ENCODE measurements around the gene COL1A1. TPM values are rescaled to one million over a fixed set of nuclear protein-coding genes. Genes with fewer than 3 reads are reported as not detected.
A peak's percentile ranks its signal among the peaks of the same experiment; 100 is the strongest.

Gene COL1A1
- total RNA-seq, 6 donors from 2014 or later = 15.4 to 555 (median 117) TPM

DNA sequence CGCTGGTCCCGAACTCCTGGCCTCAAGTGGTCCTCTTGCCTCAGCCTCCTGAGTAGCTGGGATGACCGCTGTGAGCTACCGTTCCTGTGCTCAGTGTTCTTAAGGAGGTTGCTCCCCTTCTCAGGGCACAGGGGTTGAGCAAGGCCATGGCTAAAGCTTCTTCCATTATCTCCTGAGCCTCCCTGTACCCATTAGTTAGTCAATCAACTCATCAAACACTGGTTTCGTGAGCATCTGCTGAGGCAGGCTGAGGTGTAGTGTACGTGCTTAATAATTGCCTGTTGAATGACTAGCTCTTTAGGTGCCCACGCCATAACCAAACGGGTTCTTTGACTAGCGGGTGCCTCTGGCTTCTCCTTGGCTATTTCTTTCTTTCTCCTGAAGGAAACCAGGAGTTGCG lies 24.0 kb downstream of the COL1A1 start:
- TF ChIP-seq, protein P1, sequence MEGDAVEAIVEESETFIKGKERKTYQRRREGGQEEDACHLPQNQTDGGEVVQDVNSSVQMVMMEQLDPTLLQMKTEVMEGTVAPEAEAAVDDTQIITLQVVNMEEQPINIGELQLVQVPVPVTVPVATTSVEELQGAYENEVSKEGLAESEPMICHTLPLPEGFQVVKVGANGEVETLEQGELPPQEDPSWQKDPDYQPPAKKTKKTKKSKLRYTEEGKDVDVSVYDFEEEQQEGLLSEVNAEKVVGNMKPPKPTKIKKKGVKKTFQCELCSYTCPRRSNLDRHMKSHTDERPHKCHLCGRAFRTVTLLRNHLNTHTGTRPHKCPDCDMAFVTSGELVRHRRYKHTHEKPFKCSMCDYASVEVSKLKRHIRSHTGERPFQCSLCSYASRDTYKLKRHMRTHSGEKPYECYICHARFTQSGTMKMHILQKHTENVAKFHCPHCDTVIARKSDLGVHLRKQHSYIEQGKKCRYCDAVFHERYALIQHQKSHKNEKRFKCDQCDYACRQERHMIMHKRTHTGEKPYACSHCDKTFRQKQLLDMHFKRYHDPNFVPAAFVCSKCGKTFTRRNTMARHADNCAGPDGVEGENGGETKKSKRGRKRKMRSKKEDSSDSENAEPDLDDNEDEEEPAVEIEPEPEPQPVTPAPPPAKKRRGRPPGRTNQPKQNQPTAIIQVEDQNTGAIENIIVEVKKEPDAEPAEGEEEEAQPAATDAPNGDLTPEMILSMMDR (IDR thresholded peaks at IDR 0.05) = no peak
- TF ChIP-seq EP300 (IDR thresholded peaks at IDR 0.05) = no peak
- no peak for TF ChIP-seq POLR2AphosphoS5 (IDR thresholded peaks at IDR 0.05)
- no peak for TF ChIP-seq POLR2A (IDR thresholded peaks at IDR 0.05)
- Histone ChIP-seq H3K9me3 (no peaks in the 10 kb centered on the region), H3K4me3 (no peak overlapping the region), H3K36me3 (no peaks in the 10 kb centered on the region), H3K27me3 (no peaks in the 10 kb centered on the region), H3K4me1 (peaks cover 12 to 27% (median 15%) of the 10 kb centered on the region in 4 donors), H3K27ac (peak overlapping the region; percentile 43 to 67 (median 56))
- WGBS, 2 donors = 89 to 91% methylated on average over 10 of the region's 10 CpGs
- no peak for ATAC-seq (ENCODE audit: low FRiP score in 2 of 2)
- no peak for DNase-seq

DNA sequence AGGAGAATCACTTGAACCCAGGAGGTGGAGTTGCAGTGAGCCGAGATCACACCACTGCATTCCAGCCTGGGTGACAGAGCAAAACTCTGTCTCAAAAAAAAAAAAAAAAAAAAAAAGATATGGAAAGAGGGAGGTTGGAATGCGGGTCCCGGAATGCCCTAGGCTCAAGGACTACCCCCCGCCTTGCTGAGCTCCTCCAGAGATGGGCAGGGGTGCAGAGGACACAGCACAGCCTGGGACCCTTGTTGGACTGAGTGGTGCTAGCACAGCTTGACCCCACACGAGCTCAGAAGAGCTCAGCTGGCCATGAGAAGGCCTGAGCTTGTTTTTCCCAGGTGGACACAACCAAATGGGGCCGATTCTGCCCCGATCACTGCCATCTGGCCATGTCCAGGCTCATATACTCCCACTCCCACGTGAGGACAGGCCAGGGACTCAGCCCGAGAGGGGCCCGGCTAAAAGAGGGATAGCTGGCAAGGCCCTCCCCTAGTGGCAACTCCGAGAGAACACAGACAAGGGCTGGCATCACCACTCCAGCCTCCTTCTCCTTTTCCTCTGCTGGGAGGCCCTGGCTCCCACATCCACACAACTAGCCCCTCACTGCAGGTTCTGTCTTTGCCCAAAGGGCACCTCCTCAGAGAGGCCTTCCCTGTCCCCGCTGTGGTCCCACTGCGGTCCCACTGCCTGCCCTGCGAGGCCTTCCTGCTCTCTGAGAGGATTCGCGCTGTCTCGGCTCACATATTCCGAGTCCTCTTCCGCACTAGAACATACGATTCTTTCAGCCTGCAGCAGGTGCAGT lies 24.7 kb downstream of the COL1A1 start:
- H3K4me1 ChIP-seq = peaks cover 12 to 27% (median 15%) of the 10 kb centered on the region in 4 donors
- no peaks in the 10 kb centered on the region for H3K36me3 ChIP-seq
- no peaks in the 10 kb centered on the region for H3K27me3 ChIP-seq
- DNase-seq = no peak
- no peaks in the 10 kb centered on the region for H3K9me3 ChIP-seq
- TF ChIP-seq, protein P1 (IDR thresholded peaks at IDR 0.05) = no peak
- no peak for TF ChIP-seq POLR2A (IDR thresholded peaks at IDR 0.05)
- no peak for TF ChIP-seq EP300 (IDR thresholded peaks at IDR 0.05)
- TF ChIP-seq POLR2AphosphoS5 (IDR thresholded peaks at IDR 0.05) = no peak
- ATAC-seq (ENCODE audit: low FRiP score in 2 of 2) = no peak
- no peak overlapping the region for H3K4me3 ChIP-seq
- peak overlapping the region in 3 of 4 donors; percentile 20 to 67 (median 43) for H3K27ac ChIP-seq
- WGBS, 2 donors = 92 to 93% methylated on average over 18 to 19 of the region's 20 CpGs

DNA sequence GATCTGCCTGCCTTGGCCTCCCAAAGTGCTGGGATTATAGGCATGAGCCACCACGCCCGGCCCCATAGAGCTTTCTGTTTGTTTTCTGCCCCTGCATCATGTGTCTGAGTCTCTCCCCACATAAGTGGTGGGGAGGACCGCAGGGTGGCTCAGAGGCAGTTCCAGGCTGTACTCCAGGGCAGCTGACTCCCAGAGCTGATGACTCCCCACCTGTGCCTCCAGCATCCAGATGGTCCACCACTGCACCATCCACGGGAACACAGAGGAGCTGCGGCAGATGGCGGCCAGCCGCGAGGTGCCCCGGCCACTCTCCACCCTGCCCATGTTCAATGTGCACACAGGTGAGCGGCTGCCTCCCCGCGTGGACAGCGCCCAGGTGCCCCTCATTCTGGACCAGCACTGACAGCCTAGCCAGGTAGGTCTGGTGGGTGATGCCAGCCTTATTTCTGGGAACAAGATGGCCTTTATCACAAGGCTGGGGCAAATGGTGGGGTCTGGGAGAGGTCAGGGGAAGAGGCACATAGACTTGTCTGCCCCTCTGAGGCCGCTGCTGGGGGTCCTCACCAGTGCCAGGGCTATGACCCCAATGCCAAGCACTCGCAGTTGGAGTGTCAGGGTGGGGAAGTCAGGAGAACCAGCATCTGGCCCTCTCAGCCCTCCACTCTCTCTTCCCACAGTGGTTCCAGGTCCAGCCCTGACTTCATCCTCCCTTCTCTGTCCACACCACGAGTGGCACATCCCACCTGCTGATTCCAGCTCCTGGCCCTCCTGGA lies 26.2 kb downstream of the COL1A1 start:
- TF ChIP-seq EP300 (IDR thresholded peaks at IDR 0.05) = no peak
- TF ChIP-seq POLR2AphosphoS5 (IDR thresholded peaks at IDR 0.05) = no peak
- TF ChIP-seq, protein P1 (IDR thresholded peaks at IDR 0.05) = no peak
- TF ChIP-seq POLR2A (IDR thresholded peaks at IDR 0.05) = no peak
- H3K4me1 ChIP-seq = peaks cover 12 to 27% (median 15%) of the 10 kb centered on the region in 4 donors
- DNase-seq (peak in 1 of 2 donors; percentile 78), ATAC-seq (ENCODE audit: low FRiP score in 2 of 2) (no peak)
- no peaks in the 10 kb centered on the region for H3K36me3 ChIP-seq
- H3K27me3 ChIP-seq = no peaks in the 10 kb centered on the region
- H3K9me3 ChIP-seq = no peaks in the 10 kb centered on the region
- 75 to 90% methylated on average over 4 to 16 of the region's 16 CpGs for WGBS, 2 donors
- no peak overlapping the region for H3K4me3 ChIP-seq
- H3K27ac ChIP-seq = peak overlapping the region in 1 of 4 donors; percentile 6

DNA sequence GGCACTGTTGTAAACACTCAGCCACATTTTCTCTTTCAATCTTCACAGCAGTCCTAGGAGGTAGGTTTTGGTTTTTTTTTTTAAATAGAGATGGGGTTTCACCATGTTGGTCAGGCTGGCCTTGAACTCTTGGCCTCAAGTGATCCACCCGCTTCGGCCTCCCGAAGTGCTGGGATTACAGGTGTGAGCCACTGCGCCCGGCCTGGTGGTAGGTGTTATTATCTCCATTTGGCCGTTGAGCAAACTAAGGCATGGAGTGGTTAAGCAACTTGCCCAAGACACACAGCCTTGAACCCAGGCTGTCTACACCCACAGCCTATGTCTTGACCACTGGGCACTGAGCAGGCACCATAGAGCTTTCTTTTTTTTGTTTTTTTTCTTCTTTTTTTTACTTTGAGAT lies 27.0 kb downstream of the COL1A1 start:
- Histone ChIP-seq H3K4me3 (no peak overlapping the region), H3K27ac (no peak overlapping the region), H3K36me3 (no peaks in the 10 kb centered on the region), H3K27me3 (no peaks in the 10 kb centered on the region), H3K4me1 (peaks cover 12 to 27% (median 15%) of the 10 kb centered on the region in 4 donors), H3K9me3 (no peaks in the 10 kb centered on the region)
- TF ChIP-seq EP300 (IDR thresholded peaks at IDR 0.05) = no peak
- no peak for TF ChIP-seq POLR2AphosphoS5 (IDR thresholded peaks at IDR 0.05)
- TF ChIP-seq, protein P1 (IDR thresholded peaks at IDR 0.05) = no peak
- no peak for TF ChIP-seq POLR2A (IDR thresholded peaks at IDR 0.05)
- no peak for DNase-seq
- no peak for ATAC-seq (ENCODE audit: low FRiP score in 2 of 2)
- WGBS, 2 donors = 79 to 81% methylated on average over 6 of the region's 6 CpGs
